NCI-H446 (cell line): ENCODE results near the gene SAMD8.
"Not testable (repeated sequence)": the region's sequence is repeated elsewhere in the genome, so short reads cannot be mapped to it uniquely, and the experiment has no call there.

Source experiments
- DNase-seq, 2 experiments: peaks; one replicate each; lab custom pipeline; 2025; lab: John Stamatoyannopoulos, UW

SAMD8 gene

GRCh38 chr10:75195035-75195763 is 83.7 kb downstream of the SAMD8 start:
- DNase-seq: no peak

DNA sequence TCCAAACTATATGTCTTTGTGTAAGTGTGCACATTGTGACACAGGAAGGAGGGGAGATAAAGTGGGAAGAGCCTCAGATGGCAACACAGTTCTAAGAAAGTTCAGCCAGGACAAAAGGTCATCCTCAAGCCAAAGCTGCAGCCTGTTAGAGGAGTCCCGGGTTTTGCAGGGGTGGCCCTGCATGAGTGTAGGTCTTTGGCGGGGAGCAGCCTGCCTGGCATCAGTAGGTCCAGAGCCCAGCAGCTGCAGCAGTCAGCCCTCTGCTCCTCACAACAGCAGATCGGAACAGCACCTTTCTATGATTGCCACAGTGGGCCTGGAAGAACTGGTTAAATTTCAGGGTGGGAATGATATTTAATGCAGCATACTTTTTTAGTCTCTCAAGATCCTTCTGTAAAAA is 85.6 kb downstream of the SAMD8 start:
- no peak for DNase-seq

GRCh38 chr10:75197906-75198305 is 86.5 kb downstream of the SAMD8 start:
- DNase-seq: no peak

DNA sequence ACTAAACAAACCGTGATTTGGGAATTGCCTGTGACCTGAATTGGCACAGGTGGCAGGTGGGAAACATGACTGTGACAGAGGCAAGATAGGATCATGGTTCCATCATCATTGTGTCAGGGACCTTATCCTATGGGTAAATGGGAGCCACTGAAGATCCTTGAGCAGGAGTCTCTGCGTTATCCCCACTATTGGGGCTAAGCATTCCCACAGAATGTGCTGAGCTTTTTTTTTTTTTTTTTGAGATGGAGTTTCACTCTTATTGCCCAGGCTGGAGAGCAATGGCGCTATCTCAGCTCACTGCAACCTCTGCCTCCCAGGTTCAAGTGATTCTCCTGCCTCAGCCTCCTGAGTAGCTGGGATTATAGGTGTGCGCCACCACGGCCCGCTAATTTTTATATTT is 88.5 kb downstream of the SAMD8 start:
- DNase-seq: not testable (repeated sequence)

- no peak for DNase-seq
These were observed 90.4 kb downstream of the SAMD8 start for GRCh38 chr10:75201793-75202307.

- no peak for DNase-seq
These were observed 91.0 kb downstream of the SAMD8 start for GRCh38 chr10:75202321-75203045.

DNA sequence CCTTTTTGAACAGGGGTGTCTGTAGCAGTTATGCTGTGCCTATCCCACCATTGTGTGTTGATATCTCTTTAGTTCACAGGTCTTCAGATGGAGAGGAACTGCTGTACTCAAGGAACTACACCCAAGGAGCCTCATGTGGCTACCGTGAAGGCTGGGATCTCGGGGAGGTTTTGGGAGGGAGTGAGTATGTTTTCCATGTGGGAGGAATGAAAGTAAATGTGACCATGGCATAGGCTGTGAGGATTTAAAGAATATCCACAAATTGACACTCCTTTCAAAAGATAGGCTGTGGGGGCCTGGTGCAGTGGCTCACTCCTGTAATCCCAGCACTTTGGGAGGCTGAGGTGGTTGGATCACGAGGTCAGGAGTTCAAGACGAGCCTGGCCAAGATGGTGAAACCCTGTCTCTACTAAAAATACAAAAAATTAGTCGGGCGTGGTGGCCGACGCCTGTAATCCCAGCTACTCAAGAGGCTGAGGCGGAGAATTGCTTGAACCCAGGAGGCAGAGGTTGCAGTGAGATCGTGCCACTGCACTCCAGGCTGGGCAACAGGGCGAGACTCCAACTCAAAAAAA is 91.7 kb downstream of the SAMD8 start:
- not testable (repeated sequence) for DNase-seq

GRCh38 chr10:75203724-75204123 is 92.3 kb downstream of the SAMD8 start:
- no peak for DNase-seq

- no peak for DNase-seq
These were observed 94.5 kb downstream of the SAMD8 start for GRCh38 chr10:75205908-75206307.

- DNase-seq: not testable (repeated sequence)
These were observed 95.2 kb downstream of the SAMD8 start for GRCh38 chr10:75206638-75207037.

DNA sequence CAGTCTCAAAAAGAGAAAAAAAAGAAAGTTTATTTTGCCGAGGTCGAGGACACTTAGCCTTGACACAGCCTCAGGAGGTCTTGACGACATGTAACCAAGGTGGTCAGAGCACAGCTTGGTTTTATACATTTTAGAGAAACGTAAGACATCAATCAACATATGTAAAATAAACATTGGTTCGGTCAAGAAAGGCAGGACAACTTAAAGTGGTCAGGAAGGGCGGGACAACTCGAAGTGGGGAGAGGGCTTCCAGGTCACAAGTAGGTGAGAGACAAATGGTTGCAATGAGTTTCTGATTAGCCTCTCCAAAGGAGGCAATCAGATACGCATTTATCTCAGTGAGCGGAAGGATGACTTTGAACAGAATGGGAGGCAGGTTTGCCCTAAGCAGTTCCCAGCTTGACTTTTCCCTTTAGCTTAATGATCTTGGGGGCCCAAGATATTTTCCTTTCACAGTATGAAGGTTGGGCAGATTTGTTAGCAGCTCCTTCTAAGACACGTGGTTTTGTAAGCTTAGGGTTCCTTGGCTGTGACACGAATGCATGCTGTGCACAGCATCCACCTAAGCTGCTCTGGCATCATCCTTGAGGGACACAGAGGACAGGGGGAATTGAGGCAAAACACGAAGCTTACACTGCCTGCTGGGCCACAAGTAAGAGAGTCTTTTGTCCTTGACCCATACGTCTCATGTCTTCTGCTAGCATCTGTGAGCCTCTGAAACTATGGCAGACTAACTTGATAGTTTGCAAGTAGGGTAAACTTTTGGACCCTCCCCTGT is 95.8 kb downstream of the SAMD8 start:
- DNase-seq: no peak

- DNase-seq: no peak
These were observed 96.3 kb downstream of the SAMD8 start for GRCh38 chr10:75207857-75208144.

DNA sequence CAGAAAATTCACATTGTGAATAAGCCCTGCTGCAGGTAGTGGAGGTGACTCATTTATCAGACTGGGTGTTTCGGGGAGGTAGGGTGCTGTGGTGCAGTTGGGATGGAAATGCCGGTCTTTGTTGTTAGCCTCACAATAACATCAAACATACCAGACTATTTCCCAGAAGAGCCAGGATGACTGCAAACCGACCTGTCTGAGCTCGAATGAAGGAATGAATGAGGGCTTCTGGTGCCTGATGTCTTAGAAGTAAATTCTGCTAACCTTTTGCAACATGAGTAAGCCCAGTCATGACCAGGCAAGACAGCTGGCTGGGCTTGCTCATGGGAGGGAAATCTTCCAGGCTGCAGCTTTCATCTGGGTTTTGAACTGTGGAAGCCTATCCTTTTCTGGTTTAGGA is 96.7 kb downstream of the SAMD8 start:
- no peak for DNase-seq

DNA sequence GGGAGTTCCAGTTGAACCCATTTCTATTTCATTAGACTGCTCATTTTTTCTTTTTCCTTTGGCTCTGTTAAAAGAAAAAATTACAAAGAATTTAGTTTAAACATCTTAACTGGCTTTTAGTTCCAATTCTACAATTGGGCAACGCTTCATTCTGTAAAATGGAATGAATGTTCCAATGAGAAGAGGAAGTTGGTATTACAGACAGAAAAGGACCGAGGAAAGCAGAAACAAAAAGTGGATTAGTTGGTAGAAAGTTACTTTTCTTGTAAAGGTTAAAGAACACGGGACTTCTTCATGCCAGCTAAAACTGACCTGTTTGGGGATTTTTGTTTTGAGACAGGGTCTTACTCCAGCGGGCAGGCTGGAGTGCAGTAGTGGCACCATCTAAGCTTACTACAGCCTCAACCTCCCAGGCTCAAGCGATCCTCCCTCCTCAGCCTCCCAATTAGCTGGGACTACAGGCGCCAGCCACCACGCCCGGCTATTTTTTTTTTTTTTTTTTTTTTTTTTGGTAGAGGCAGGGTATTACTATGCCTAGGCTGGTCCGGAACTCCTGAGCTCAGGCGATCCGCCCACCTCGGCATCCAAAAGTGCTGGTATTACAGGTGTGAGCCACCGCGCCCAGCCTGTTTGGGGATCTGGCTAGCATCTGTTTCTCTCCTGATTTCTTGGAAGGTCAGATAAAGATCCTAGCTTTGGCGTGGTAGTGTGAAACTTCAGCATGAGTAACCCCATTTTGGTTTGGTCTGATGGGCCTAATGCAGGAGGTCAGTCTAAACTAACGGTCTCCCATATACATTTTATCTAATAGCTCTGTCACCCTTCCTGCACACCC is 97.8 kb downstream of the SAMD8 start:
- DNase-seq: no peak

- peak; percentile 37 to 49 for DNase-seq
These were observed 98.4 kb downstream of the SAMD8 start for GRCh38 chr10:75209921-75210281.

DNA sequence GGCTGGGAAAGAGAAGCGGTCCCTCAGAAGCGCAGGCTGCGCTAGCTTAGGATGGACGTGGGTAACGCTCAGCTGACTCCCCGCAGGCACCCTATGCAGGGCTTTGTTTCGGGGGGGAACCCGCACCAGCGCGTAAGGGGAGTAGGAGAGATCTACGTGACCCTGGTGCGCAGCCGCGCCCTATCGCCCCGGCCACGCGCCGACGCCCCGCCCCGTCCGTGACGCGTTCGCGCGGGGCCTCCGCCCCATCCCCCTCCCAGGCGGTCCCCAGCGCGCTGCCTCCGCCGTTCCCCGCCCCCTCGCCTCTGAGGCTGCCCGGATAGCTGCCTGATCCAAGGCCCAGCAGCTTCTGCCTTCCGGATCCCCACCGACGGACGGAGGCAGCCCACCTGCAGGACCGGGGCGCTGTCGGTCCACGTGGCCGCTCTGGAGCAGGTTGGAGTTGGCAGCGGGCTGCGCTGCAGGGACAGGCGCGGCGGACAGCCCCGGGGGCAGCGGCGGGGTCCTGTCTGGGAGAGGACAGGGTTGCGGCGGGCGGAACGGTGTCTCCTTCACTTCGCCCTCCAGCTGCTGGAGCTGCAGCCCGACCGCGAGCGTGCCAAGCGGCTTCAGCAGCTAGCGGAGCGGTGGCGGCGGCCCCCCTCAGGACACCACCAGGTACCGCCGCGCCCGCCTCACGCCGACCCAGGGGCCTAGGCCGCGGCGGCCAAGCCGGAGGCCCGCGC is 99.0 kb downstream of the SAMD8 start, which contains the start of gene VDAC2:
Gene VDAC2, plus strand, starts transcription at position 515 of the 725 bp plus-strand sequence. CDS start 363 bp downstream, outside the sequence.
- DNase-seq: peak; percentile 60 to 86

DNA sequence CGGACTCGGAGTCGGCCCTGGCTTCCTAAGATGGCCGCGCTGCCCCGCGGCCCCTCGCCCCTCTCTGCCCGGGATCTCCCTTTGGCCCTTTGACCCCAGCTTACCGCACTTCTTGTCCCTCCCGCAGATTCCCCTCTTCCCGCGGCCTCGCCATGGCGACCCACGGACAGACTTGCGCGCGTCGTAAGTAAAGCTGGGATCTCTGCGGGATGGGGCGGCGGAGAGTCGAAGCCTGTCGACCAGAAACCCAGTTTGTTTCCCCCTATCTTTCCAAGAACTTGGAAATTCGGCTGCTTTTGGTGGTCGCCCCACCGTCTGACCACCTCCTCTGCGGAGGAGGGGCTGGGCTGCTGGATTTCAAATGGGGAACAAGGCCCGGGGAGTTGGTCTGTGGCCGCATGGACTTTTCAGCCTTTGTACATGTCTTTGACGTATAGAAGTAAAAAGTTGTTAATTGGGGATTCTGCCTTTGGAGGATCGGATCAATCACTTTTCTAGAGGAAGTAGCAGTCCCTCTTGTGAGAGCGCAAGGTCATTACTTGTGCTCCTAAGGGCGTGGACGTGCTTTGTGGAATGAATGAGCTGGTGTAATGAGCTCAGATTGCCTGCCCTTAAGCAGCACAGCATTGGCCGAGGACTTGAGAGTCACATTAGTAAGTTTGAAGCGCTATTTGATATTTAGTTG is 99.7 kb downstream of the SAMD8 start:
- no peak for DNase-seq

- DNase-seq: no peak
These were observed 100.9 kb downstream of the SAMD8 start for GRCh38 chr10:75212343-75212742.

DNA sequence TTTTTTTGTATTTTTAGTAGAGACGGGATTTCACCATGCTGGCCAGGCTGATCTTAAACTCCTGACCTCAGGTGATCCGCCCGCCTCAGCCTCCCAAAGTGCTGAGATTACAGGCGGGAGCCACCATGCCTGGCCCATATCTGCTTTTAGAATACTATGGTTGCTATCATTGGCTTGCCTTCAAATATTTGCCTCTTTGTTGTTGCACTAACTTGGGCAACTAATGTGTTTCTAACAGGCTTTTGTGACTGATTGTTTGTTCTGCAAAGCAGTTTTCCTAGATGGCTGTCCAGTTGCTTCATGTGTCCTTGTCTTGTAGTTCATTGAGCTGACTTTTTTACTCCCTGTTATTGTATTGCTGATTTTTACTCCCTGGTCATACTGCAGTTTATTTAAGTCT is 108.8 kb downstream of the SAMD8 start:
- DNase-seq: no peak

DNA sequence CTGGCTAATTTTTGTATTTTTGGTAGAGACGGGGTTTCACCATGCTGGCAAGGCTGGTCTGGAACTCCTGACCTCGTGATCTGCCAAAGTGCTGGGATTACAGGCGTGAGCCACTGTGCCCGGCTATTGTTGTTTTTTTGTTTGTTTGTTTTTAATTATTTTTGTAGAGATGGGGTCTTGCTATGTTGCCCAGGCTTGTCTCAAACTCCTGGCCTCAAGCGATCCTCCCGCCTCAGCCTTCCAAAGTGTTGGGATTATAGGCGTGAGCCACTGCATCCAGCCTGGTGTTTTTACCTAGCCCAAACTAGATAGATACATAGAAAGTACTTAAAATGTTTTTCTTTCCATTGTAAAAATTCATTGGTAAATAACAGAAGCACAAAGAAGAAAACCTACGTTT is 110.0 kb downstream of the SAMD8 start:
- DNase-seq: not testable (repeated sequence)
